Neural cell (in vitro differentiated cells): ENCODE results near the gene CAPN12. TPM values are rescaled to one million over a fixed set of nuclear protein-coding genes. Genes with fewer than 3 reads are reported as not detected.

Source experiments
- H2AFZ ChIP-seq: fragments of 200-600, 300-800 bp; sonication (generic), shearing (Covaris generic); 2 replicates; pipeline ENCODE4 v1.6.0; 2014; ENCODE audit warnings: low read depth, mild to moderate bottlenecking, antibody characterized with exemption, low read length, moderate library complexity
- H3F3A ChIP-seq: fragments of 200-600 bp; shearing (Covaris generic); 2 replicates; pipeline ENCODE4 v1.6.1; 2016; ENCODE audit warnings: mild to moderate bottlenecking, moderate library complexity, mixed read lengths, antibody characterized with exemption, low read length; ENCODE audit not compliant: insufficient read depth, poor library complexity, severe bottlenecking
- H3K27ac ChIP-seq: fragments of 200-600, 300-800 bp; sonication (generic), shearing (Covaris generic); 2 replicates; pipeline ENCODE4 v1.5.1; 2014; ENCODE audit warnings: mild to moderate bottlenecking, low read length, moderate library complexity
- H3K27me3 ChIP-seq: fragments of 300-800, 200-600 bp; sonication (generic), shearing (Covaris generic); 2 replicates; pipeline ENCODE4 v1.6.0; 2014; ENCODE audit warnings: mild to moderate bottlenecking, low read depth, low read length, moderate library complexity; ENCODE audit not compliant: insufficient read depth
- H3K36me3 ChIP-seq: fragments of 300-800, 200-600 bp; sonication (generic), shearing (Covaris generic); 2 replicates; pipeline ENCODE4 v1.5.1; 2014; ENCODE audit warnings: mild to moderate bottlenecking, antibody characterized with exemption, low read length, moderate library complexity; ENCODE audit not compliant: insufficient read depth
- H3K4me2 ChIP-seq: fragments of 300-800, 200-600 bp; sonication (generic), shearing (Covaris generic); 2 replicates; pipeline ENCODE4 v1.6.0; 2014; ENCODE audit warnings: mild to moderate bottlenecking, low read length
- H3K4me3 ChIP-seq: fragments of 300-800, 200-600 bp; sonication (generic), shearing (Covaris generic); 2 replicates; pipeline ENCODE4 v1.5.1; 2014; ENCODE audit warnings: mild to moderate bottlenecking, low read length, moderate library complexity
- H3K79me2 ChIP-seq: fragments of 200-600 bp; shearing (Covaris generic); replicated peaks from 2 replicates; pipeline ENCODE4 v1.6.0; 2014; ENCODE audit warnings: mild to moderate bottlenecking, low read length, moderate library complexity; ENCODE audit not compliant: insufficient read depth
- H3K9ac ChIP-seq: fragments of 300-800, 200-600 bp; sonication (generic), shearing (Covaris generic); 2 replicates; pipeline ENCODE4 v1.6.1; 2016; ENCODE audit warnings: mild to moderate bottlenecking, low read length, mixed read lengths
- H3K9me2 ChIP-seq: fragments of 200-600 bp; shearing (Covaris generic); 2 replicates; pipeline ENCODE4 v1.6.1; 2016; ENCODE audit warnings: mild to moderate bottlenecking, low read length, mixed read lengths; ENCODE audit not compliant: insufficient read depth
- H3K9me3 ChIP-seq: fragments of 200-600, 300-800 bp; sonication (generic), shearing (Covaris generic); 2 replicates; pipeline ENCODE4 v1.6.1; 2016; ENCODE audit warnings: mild to moderate bottlenecking, mixed run types, low read length, moderate library complexity, mixed read lengths
- H4K20me1 ChIP-seq: fragments of 200-600 bp; shearing (Covaris generic); 2 replicates; pipeline ENCODE4 v1.6.1; 2016; ENCODE audit warnings: mild to moderate bottlenecking, mixed run types; ENCODE audit not compliant: insufficient read depth
- CTCF ChIP-seq: fragments of 450-650 bp; IDR thresholded peaks from 2 replicates; pipeline ENCODE4 v1.5.1; 2014; ENCODE audit warnings: antibody characterized with exemption, mild to moderate bottlenecking, moderate library complexity; ENCODE audit not compliant: poor library complexity, severe bottlenecking
- EP300 ChIP-seq: fragments of 450-650 bp; conservative IDR thresholded peaks from 2 replicates; pipeline ENCODE4 v1.6.1; 2014; ENCODE audit warnings: antibody characterized with exemption, mild to moderate bottlenecking, moderate library complexity; ENCODE audit not compliant: poor library complexity, severe bottlenecking
- EZH2 ChIP-seq: fragments of 200-600, 300-800 bp; shearing (Covaris generic), sonication (generic); IDR thresholded peaks from 2 replicates; pipeline ENCODE4 v1.6.1; 2014; ENCODE audit warnings: antibody characterized with exemption, low read length, borderline replicate concordance, mild to moderate bottlenecking; ENCODE audit not compliant: insufficient read depth, poor library complexity, severe bottlenecking
- MXI1 ChIP-seq: fragments of 450-650 bp; conservative IDR thresholded peaks from 2 replicates; pipeline ENCODE4 v1.6.1; 2014; ENCODE audit warnings: antibody characterized with exemption, mild to moderate bottlenecking; ENCODE audit not compliant: poor library complexity, severe bottlenecking
- POLR2AphosphoS5 ChIP-seq: IDR thresholded peaks from 2 replicates; pipeline ENCODE4 v1.6.1; 2012
- RAD21 ChIP-seq: fragments of 450-650 bp; conservative IDR thresholded peaks from 2 replicates; pipeline ENCODE4 v1.6.1; 2014; ENCODE audit warnings: antibody characterized with exemption, mild to moderate bottlenecking, moderate library complexity
- REST ChIP-seq: IDR thresholded peaks from 2 replicates; pipeline ENCODE4 v1.6.1; 2012; ENCODE audit warnings: borderline replicate concordance
- SMC3 ChIP-seq: fragments of 450-650 bp; conservative IDR thresholded peaks from 2 replicates; pipeline ENCODE4 v1.6.1; 2014; ENCODE audit warnings: antibody characterized with exemption, mild to moderate bottlenecking, moderate library complexity; ENCODE audit not compliant: poor library complexity
- TAF1 ChIP-seq: IDR thresholded peaks from 2 replicates; pipeline ENCODE4 v1.6.1; 2012; ENCODE audit warnings: low read depth
- polyA plus RNA-seq: library from polyadenylated mRNA; depleted of rRNA; stranded (reverse); fragments of >200 nt; gene quantifications from 2 replicates; pipeline ENCODE4 v1.2.3, GENCODE V29; 2014

The CAPN12 gene
- polyA plus RNA-seq, 1 donor from 2014 or later: not detected

- no peak overlapping the region for H3K9ac ChIP-seq
- H3K79me2 ChIP-seq: no peaks in the 10 kb centered on the region
- no peak overlapping the region for H3K27ac ChIP-seq
- no peaks in the 10 kb centered on the region for H4K20me1 ChIP-seq
- no peak overlapping the region for H2AFZ ChIP-seq
- H3K9me2 ChIP-seq: no peaks in the 10 kb centered on the region
- no peak for TF ChIP-seq POLR2AphosphoS5
- no peak for TF ChIP-seq EZH2
- no peak for TF ChIP-seq RAD21
- no peak for TF ChIP-seq EP300
- no peak for TF ChIP-seq MXI1
- no peak for TF ChIP-seq SMC3
- no peak for TF ChIP-seq TAF1
- no peak for TF ChIP-seq CTCF
- TF ChIP-seq REST: no peak
- no peak overlapping the region for H3K4me3 ChIP-seq
- no peaks in the 10 kb centered on the region for H3K36me3 ChIP-seq
- H3F3A ChIP-seq: no peaks in the 10 kb centered on the region
- no peaks in the 10 kb centered on the region for H3K9me3 ChIP-seq
- H3K4me2 ChIP-seq: no peak overlapping the region
- no peaks in the 10 kb centered on the region for H3K27me3 ChIP-seq
These were observed 23.6 kb downstream of the CAPN12 start for GRCh38 chr19:38720559-38721236.

GRCh38 chr19:38719761-38720558, 24.3 kb downstream of the CAPN12 start:
- Histone ChIP-seq H3K9ac (no peak overlapping the region), H3K4me2 (no peak overlapping the region), H3K27ac (no peak overlapping the region), H3K9me2 (no peaks in the 10 kb centered on the region), H3K9me3 (no peaks in the 10 kb centered on the region), H3K36me3 (no peaks in the 10 kb centered on the region), H4K20me1 (no peaks in the 10 kb centered on the region), H2AFZ (no peak overlapping the region), H3K79me2 (no peaks in the 10 kb centered on the region), H3K4me3 (no peak overlapping the region), H3F3A (no peaks in the 10 kb centered on the region), H3K27me3 (no peaks in the 10 kb centered on the region)
- TF ChIP-seq MXI1 (no peak), EP300 (no peak), EZH2 (no peak), CTCF (no peak), RAD21 (no peak), POLR2AphosphoS5 (no peak), SMC3 (no peak), REST (no peak), TAF1 (no peak)
